Kidney glomerular epithelial cell (primary cell): Measurements from ENCODE around the gene AUTS2.
"Not testable (repeated sequence)": the region's sequence is repeated elsewhere in the genome, so short reads cannot be mapped to it uniquely, and the experiment has no call there.

Experiments
- DNase-seq: peaks from one replicate; lab custom pipeline; 2025; lab: John Stamatoyannopoulos, UW

AUTS2 gene

DNA sequence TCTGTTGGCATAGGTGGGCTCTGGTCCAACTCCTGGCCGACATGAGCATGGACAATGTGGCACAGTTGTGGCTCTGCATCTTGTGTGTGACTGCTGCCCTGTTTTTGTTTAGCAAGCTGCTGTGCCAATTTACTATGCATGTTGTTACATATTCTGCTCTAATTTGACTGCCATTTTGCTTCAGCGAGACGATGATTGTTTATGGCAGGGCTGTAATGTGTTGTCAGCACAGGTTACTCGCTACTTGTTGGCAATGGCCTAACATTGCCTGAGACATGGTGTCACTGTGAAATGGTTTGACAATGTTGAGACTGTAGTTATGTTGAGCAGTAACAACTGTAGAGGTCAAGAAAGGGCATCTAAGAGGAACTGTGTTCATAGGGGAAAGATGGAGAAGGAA lies 659.6 kb downstream of the AUTS2 start:
- DNase-seq = no peak

DNA sequence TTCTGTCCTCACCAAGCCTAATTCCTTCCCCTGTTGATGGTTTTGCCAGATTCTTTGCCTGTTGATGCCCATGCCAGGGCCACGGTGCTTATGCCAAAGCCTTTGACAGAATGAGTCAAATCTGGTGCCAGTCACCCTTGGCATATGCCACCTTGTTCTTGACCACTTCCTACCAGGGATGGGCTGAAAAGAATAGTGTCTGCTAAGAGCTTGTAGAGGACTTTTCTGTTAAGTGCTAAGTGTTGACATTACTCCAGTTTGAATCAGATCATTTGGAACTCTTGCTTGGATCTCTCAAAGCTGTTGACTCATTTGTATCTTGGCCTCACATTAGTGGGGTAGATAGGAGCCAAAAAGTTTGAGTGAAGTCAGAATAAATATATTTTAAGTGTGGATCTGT lies 661.2 kb downstream of the AUTS2 start:
- DNase-seq = no peak

DNA sequence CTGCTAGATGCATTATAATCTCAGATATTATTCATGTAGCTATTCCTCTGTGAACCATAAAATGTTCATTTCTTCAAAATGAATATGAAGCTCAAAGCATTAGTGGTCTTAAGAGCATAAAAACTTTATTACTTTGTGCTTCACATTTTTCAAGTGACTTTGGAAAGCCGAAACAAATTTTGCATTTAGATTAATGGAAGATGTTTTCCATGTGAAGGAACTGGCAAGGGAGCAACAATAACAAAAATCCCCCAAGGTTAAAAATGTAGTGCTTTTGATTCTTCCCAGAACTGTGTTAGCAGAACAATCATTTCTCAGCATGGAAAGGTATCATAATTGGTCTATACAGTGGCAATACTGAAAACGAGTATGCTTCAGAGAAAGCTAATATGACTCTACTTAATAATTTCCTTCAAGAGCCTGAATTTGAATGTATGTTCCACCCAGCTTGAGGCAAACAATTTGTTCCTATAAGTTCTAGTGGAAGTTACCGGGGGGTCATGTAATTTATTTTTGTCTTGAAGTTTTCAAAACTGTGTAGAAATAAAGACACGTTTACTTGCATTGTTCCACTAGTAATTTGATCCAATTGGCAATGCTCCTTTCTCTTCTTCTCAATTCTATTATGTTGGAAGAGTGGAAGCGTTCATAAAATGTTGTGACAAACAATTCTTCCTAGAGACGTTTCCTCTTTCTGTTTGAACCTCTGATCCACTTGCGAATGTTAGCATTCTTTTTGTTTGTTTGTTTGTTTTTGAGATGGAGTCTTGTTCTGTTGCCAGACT lies 665.4 kb downstream of the AUTS2 start:
- no peak for DNase-seq

DNA sequence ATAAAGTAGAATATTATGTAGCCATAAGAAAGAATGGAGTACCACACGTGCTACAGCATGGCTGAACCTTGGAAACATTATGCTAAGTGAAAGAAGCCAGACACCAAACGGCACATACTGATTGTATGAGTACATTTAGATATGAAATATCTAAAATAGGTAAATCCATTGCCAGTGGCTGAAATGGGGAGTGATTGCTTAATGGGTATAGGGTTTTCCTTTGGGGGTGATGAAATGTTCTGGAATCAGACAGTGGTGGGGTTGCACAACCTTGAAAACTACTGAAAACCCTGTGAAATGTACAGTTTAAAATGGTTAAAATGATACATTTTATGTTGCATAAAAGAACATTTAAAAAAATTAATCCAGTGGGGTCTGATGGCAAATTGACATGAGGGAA lies 667.9 kb downstream of the AUTS2 start:
- no peak for DNase-seq

DNA sequence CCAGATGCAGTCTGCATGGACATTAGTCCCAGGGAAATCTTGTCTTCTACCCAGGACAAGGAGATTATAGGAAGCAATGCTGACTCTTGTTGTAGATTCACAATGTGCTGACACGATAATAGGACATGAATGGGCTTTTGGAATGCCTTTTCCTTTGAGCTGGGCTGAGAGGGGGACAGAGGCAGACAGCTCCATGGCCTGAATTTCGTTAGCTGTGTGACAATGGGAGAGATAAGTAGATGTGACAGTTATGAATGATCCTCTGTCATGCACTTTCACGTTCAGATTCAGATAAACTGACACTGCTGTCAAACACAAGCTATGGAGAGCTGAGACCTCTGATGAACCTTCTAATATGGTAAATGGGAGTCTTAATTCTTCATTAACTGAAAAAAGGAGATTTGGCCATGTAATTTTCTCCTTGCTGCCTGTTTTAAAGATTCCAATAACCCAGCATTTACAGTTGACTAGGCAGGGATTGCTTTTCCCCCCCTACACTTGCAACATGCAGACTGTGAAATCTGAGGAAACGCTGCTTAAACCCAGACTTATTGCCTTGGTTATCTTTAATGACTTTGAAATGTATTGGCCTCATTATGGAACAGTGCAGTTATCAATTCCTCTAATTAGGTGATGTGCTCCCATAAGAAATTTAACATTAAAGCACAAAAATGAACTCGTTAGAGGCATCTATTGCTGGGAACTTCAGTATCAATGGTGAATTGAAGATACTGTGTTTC lies 669.3 kb downstream of the AUTS2 start:
- DNase-seq = no peak

DNA sequence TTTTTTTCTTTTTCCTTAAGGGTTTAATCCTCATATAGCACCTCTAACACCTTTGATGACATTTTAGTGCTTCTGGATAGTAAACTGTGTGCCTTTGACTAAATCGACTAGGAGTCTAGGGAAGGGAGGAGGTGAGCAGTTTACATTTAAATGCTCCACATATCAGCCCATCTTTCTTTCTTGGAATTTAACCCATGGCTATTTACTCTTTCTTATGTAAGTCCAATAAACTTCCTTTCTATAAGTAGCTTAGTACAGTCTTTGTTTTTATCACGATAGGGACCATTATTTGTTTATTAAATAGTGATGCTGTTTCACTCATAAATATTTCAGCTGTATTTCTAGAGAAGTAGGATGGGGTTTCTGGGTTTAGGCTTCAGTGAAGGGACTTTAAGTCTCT lies 669.9 kb downstream of the AUTS2 start:
- no peak for DNase-seq

DNA sequence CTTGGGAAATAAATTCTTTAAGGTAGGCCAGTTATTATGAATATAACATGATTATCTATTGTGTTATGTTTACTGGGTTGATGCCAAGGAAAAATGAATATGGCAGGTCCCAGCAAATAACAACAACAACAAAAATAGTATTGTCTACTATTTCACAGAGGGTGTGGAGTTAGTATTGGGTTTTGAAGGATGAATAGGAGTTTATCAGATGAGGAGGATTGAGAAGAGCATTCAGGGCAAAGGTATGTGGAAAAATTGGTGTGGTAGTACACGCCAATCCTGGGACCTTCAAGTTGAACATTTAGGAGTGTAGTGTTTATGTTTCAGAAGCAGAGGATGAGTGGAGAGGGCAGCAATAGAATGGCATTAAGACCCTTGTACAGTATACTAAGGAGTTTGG lies 671.9 kb downstream of the AUTS2 start:
- no peak for DNase-seq

DNA sequence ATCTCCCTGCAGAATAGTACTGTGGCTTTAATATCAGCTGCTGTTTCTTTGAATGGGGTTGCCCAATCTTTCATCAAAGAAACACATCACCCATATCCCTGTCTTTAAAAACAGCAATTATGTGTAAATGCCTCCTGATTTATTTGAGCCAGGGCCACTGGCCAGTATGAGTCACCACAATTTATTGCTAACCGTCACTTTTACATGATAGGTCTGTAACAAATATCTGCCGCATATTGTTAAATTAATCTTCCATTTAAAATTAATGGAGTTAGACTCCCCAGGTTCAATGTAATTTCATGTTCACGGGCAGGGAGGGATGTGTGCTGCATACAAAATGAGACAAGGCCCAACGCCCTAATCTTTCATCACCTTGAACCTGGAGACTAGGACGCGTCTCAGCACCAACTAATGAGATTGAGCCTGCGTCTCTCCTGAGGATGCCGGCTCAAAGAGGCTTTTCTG lies 673.4 kb downstream of the AUTS2 start:
- peak; percentile 24 for DNase-seq

DNA sequence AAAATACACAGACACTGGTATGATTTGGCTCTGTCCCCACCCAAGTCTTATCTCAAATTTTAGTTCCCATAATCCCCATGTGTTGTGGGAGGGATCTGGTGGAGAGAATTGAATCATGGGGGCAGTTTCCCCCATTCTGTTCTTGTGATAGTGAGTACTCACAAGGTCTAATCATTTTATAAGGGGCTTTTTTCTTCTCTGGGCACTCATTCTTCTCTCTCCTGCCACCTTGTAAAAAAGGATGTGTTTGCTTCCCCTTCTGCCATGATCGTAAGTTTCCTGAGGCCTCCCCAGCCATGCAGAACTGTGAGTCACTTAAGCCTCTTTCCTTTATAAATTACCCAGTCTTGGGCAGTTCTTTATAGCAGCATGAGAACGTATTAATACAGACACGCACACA lies 677.3 kb downstream of the AUTS2 start:
- not testable (repeated sequence) for DNase-seq

DNA sequence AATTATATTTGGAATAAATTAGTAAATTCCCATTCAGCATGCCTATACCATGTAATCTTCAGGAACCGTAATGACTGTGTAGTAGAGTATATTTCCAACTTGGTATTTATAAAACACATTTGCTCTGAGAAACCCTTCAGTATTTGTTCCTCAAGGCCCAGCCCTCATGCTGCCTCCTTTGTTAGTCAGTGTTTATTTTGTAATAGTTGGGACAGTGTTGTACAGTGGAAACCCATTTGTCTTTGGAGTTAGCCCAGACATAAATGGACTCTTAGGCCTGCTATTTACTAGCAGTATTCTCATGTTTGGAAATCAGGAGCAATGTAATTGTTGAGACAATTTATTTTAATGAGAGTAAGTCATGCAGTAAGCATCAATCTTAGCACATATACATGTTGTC lies 686.9 kb downstream of the AUTS2 start:
- DNase-seq = no peak

DNA sequence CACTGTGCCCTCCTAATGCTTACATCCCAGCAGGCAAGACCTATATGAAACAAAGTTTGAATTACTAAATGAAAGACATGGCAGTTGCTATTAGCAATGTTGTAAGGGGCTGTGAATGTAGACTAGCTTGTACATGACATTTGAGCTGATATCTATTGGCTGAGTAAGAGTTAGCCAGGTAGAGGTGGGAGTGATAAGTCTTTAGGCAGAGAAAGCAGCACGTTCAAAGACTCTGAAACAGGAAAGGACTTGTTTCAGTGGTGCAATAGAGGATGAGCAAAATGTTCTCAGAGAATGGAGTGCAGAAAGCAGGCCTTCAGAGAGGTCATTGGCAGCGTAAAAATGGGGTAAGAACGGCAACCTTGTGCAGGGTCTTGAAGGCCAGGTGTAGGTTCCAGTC lies 687.6 kb downstream of the AUTS2 start:
- no peak for DNase-seq

DNA sequence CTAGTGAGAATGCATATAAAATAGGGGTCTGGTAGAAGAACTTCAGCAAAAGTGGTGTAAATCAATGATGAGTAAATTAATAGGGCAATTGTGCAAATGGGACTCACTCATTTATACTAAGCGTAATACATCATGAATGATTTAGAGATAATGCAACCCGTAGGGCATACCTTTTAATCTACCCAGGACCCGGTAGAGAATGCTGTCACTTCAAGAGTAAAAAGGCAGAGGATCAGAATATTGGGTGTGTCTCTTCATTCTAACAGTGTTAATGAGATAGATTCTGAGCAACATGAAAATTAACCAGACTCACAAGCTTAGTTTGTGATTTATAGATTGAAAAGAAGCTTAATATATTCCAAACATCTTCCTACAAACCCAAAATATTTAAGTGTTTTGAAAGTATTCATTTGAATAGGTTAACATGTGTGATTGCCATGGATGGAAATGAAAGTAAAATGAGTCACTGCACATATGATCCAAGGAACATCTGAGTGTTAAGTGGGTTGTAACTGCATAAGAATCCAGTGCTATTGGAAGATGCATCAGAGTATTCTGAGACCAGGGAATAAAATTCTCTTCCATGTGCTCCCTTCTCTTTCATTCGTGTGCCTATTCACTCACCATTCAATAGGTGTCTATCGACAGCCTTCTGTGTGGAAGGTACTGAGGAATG lies 690.6 kb downstream of the AUTS2 start:
- no peak for DNase-seq

DNA sequence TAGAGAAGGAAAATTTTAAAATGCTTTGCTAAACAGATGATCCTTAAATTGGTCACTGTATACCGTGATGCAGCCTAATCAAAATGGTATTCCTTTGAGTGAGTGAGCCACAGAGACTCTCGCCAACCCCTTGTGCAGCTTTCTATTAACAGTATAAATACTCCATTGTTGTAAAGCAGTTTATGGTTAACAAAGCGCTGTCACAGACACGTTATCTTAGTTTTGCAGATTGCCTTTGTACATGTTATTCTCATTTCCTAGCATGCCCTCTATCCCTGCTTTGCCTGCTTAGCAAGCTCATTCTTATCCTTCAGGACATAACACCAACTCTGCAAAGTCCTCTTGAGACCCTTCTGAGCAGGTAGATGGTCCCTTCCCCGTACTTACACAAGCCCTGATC lies 694.4 kb downstream of the AUTS2 start:
- DNase-seq = no peak

DNA sequence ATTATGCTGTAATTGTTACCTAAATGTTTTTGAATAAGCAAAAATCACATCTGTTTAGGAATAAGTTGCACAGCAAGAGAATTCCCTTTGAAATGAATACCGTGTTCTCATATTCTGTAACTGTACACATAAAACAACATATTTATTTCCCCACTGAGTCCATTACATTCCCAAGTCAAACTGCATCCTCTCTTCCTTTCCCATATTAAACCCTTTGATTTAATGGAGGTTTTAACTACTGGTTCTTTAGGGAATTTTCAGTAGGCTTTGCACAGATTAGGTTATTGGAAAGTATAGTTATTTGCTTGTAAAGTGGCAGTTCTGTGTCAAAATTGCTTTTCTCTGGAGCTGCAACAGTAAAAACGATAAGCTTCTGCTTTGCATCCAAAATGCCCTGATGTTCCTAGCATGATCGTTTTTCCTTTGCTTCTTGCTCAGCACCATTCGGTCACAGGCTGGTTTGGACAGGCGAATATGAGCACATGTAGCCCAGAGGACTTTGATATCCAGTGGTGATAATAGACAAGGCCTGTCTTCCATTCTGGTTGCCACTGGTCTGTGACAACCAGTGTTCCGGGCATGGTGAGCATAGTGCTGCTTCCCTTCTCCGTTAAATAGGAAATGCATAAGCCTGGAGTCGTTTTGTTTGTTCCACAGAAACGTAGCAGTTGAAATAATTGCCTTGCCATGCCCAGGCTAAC lies 696.1 kb downstream of the AUTS2 start:
- no peak for DNase-seq

DNA sequence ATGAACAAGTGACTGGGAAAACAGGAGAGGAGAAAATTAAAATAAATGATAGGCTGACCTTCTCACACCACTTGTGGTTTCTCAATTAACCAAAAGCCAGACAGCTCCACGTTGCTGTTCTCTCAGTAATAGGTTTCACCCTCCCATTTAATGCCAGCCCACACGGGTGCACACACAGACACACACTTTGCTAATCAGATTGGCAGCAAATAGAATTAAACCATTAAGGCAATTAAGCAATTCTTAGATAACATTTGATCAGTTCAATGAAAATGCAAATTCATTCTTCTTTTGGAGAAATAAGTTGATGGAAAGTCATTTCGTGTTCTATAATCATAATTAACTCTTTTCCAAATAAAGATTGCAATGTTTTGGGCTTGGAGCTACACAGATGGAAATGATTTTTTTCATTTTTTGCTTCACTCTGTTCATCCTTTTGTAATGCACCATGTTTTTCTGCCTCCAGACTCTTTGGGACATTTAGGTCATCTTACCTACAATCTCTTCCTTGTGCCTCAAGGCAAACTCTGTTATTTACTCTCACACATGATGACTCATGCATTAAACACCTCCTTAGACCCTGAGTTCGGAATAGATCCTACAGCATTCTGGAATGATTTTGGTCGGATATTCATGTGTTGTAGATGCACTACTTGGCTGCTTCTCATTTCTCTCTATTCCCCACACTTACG lies 700.7 kb downstream of the AUTS2 start:
- DNase-seq = no peak

DNA sequence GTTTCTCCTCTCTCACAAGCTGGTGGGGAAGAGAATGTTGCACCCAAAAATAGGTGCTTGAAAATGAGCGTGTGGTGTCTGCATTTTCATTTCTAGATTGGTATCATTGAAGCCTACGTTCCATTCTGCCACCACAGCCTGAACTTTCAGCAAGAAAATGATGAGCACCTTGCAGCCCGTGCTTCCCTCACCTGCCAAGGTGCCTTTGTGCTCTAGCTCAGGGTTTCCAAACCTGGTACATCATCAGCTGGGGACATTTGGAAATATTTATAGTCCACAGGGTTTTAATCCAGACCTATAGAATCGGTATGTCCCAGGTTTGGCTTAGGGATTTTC lies 701.2 kb downstream of the AUTS2 start:
- DNase-seq = no peak

DNA sequence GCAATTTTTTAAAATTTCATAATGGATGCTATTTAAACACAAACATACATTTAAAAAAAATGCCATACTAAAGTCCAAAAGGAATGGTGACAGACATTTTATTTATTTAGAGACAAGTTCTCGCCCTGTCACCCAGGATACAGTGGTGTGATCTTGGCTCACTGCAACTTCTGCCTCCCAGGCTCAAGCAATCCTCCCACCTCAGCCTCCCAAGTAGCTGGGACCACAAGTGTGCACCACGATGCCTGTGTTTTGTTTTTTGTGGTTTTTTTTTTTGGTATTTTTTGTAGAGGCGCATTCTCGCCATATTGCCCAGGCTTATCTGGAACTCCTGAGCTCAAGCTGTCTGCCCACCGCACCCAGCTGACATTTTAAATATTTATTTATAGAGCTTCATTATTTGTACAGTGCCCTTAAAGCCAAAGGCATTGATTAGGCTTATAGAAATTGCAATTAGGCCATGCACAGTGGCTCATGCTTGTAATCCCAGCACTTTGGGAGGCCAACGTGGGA lies 703.5 kb downstream of the AUTS2 start:
- DNase-seq = no peak

DNA sequence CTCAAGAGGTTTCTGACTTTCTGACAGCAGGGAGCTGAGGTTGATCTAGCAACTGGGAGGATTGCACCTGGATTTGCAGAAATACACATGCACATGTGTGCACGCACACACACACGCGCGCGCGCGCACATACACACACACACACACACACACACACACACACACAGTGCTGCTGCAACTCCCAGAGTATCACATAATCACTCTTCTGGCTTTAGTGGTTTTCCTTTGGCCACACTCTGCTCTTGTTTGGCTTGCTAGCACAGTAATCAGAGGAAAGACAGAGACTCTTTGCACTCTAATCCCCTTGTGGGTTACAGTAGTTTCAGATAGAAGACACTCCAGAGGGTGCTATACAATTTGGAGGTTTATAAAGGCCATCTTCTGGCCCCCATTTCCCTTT lies 705.0 kb downstream of the AUTS2 start:
- no peak for DNase-seq

DNA sequence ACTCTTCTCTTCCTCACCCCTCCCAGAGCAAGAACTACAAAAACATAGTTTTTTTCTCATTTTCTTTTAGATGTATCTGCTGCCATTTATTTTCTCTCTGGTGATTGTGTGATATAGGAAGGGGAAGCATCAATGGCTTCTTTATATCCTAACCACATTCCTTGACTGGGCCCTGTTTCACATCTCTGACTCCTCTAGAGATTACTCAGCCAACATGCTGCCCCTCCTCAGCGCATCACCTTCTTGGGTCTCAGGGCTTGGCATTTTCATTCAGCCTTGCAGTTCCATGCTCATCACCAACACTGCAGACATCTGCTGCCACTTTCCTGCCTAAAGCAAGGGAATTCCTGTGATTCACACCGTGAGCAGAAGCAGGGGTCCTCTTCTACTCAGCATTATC lies 705.5 kb downstream of the AUTS2 start:
- DNase-seq = no peak

DNA sequence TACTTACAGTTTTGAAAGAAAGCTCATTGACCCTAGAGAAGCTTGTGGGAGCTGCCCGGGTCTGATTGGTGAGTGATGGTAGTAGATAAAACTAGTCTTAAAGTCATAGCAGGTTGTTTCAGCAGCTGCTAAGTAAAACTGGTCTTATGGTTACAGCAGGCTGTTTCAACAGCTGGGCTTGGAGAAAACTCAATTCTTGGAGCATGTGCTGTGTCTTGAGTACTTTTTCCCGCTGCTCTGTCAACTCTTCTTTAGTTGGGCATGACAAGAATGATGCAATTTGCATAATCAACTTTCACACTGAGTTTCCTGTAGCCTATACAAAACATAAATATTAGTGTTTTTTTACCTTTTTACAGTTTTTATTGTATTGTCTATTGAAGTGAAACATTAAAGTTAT lies 707.9 kb downstream of the AUTS2 start:
- no peak for DNase-seq

DNA sequence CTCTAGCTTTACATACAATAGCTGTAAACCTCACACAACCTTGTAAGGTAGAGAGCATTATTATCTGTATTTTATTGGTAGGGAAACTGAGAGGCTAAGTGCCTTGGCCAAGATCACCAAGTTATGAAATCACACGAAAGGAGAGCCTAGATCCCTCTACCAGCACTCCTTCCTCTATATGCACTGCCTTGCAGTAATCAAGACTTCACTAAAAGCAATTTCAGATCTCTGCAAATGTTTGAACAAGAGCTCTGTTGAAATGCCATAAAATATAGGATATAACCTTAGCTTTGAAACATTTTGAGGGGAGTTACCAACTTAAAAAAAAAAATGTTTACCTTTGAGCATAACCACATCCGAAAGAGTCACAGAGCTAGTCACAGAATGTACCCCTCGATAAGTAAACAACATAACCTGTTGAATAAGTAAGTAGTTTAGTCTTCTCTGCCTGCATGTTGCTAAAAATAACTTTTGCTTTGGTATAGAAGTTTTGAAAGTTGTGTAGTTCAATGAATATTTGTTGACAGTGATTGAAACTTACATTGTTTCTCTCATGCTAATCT lies 709.4 kb downstream of the AUTS2 start:
- no peak for DNase-seq
